SH-SY5Y (cell line): ENCODE measurements around the gene HMCN1.

Experiments used
- GATA2 ChIP-seq: IDR thresholded peaks from 2 replicates; pipeline ENCODE4 v1.6.1; 2011; ENCODE audit warnings: mild to moderate bottlenecking, low read depth, low read length
- GATA3 ChIP-seq: IDR thresholded peaks from 2 replicates; pipeline ENCODE4 v1.6.1; 2011; ENCODE audit warnings: low read depth, mild to moderate bottlenecking, low read length, moderate library complexity

Gene HMCN1

GRCh38 chr1:186228749-186229148 lies 494.6 kb downstream of the HMCN1 start:
- TF ChIP-seq GATA3 = no peak
- TF ChIP-seq GATA2 = no peak

GRCh38 chr1:186231861-186232436 lies 497.8 kb downstream of the HMCN1 start:
- TF ChIP-seq GATA2 = no peak
- no peak for TF ChIP-seq GATA3

- TF ChIP-seq GATA3 = no peak
These were observed 500.9 kb downstream of the HMCN1 start for GRCh38 chr1:186234976-186235686.

GRCh38 chr1:186235696-186236095 lies 501.5 kb downstream of the HMCN1 start:
- TF ChIP-seq GATA3 = no peak
- TF ChIP-seq GATA2 = no peak

GRCh38 chr1:186236921-186237320 lies 502.7 kb downstream of the HMCN1 start:
- TF ChIP-seq GATA3 (no peak), GATA2 (no peak)

- TF ChIP-seq GATA2 = no peak
- TF ChIP-seq GATA3 = no peak
These were observed 505.0 kb downstream of the HMCN1 start for GRCh38 chr1:186239171-186239570.

GRCh38 chr1:186240436-186240835 lies 506.2 kb downstream of the HMCN1 start:
- TF ChIP-seq GATA3 (no peak), GATA2 (no peak)
